B cell (primary cell): ENCODE results near the gene HIPK2. TPM values are rescaled to one million over a fixed set of nuclear protein-coding genes. Genes with fewer than 3 reads are reported as not detected.

ENCODE experiments used
- ATAC-seq: fragments of 200-7000 bp; cut with Tn5 transposase; one replicate; pipeline ENCODE4 v1.10.0; 2021; ENCODE audit warnings: low read depth, mild to moderate bottlenecking, moderate number of reproducible peaks, moderate library complexity
- CTCF ChIA-PET: fragments of 350-600 bp; sonication (Branson Sonifier 250); formaldehyde crosslinking; loops from one replicate; lab custom pipeline; 2021; ENCODE audit warnings: antibody characterized with exemption, inconsistent platforms; lab: Charles Lee
- POLR2A ChIA-PET: fragments of 350-600 bp; sonication (Branson Sonifier 250); formaldehyde crosslinking; loops from one replicate; lab custom pipeline; 2021; ENCODE audit warnings: antibody characterized with exemption; lab: Charles Lee
- DNase-seq: peaks from one replicate; pipeline ENCODE4 v3.0.0; 2013
- H2AFZ ChIP-seq: 2 replicates; pipeline ENCODE4 v1.6.1; 2012; ENCODE audit warnings: mild to moderate bottlenecking, low read depth, low read length; ENCODE audit not compliant: insufficient read depth, poor library complexity, severe bottlenecking
- H3K27ac ChIP-seq, 2 donors: 1 replicate in 1 of 2; 2 replicates in 1 of 2; pipeline ENCODE4 v1.5.1; 2012 to 2013; ENCODE audit warnings: low read length in 2 of 2, mild to moderate bottlenecking in 2 of 2, moderate library complexity in 1 of 2
- H3K27me3 ChIP-seq, 4 experiments: fragments of 200-600 bp in 1 of 4; sonication (generic) in 1 of 4; replicated peaks in 1 of 4; 1 replicate in 2 of 4; 2 replicates in 2 of 4; pipeline versions ENCODE4 v1.6.1 to v1.7.0; 2013 to 2016; ENCODE audit warnings: low read length in 3 of 4, mild to moderate bottlenecking in 2 of 4, mixed read lengths in 1 of 4, moderate library complexity in 1 of 4; ENCODE audit not compliant: insufficient read depth in 4 of 4, control insufficient read depth in 3 of 4; ENCODE audit errors: control extremely low read depth in 1 of 4
- H3K36me3 ChIP-seq, 2 experiments: replicated peaks in 1 of 2; 1 replicate in 1 of 2; 2 replicates in 1 of 2; pipeline versions ENCODE4 v1.6.1 to v1.7.1; 2013; ENCODE audit warnings: low read length in 1 of 2; ENCODE audit not compliant: insufficient read depth in 2 of 2, control insufficient read depth in 1 of 2; ENCODE audit errors: control extremely low read depth in 1 of 2, extremely low read depth in 1 of 2
- H3K4me1 ChIP-seq, 2 donors: fragments of 200-600 bp in 1 of 2; sonication (generic) in 1 of 2; 1 replicate in 1 of 2; 2 replicates in 1 of 2; pipeline versions ENCODE4 v1.5.1 to v1.6.1; 2013 to 2017; ENCODE audit warnings: low read length in 2 of 2; ENCODE audit not compliant: control insufficient read depth in 2 of 2, insufficient read depth in 2 of 2
- H3K4me2 ChIP-seq: replicated peaks from 2 replicates; pipeline ENCODE3; 2012; ENCODE audit warnings: mild to moderate bottlenecking, low read depth, low read length; ENCODE audit not compliant: poor library complexity, severe bottlenecking
- H3K4me3 ChIP-seq, 5 experiments: fragments of 200-600 bp in 1 of 5; sonication (generic) in 1 of 5; 1 replicate in 3 of 5; 2 replicates in 2 of 5; pipeline versions ENCODE4 v1.5.1 to v1.7.0; 2011 to 2016; ENCODE audit warnings: low read length in 4 of 5, mild to moderate bottlenecking in 4 of 5, low read depth in 2 of 5, control low read depth in 1 of 5, moderate library complexity in 1 of 5; ENCODE audit not compliant: insufficient read depth in 1 of 5; ENCODE audit errors: control extremely low read depth in 1 of 5, extremely low read depth in 1 of 5
- H3K79me2 ChIP-seq: fragments of 200-600 bp; sonication (generic); one replicate; pipeline ENCODE4 v1.6.0; 2016; ENCODE audit warnings: low read length; ENCODE audit not compliant: control insufficient read depth, insufficient read depth
- H3K9ac ChIP-seq: fragments of 200-600 bp; sonication (generic); 2 replicates; pipeline ENCODE4 v1.6.1; 2017; ENCODE audit warnings: mild to moderate bottlenecking, low read length, moderate library complexity
- H3K9me3 ChIP-seq, 3 donors: one replicate each; pipeline versions ENCODE4 v1.6.1 to v1.7.1; 2013; ENCODE audit warnings: low read length in 2 of 3; ENCODE audit not compliant: control insufficient read depth in 2 of 3, insufficient read depth in 1 of 3; ENCODE audit errors: control extremely low read depth in 1 of 3
- H4K20me1 ChIP-seq: 2 replicates; pipeline ENCODE4 v1.6.0; 2012; ENCODE audit warnings: mild to moderate bottlenecking, low read length; ENCODE audit not compliant: insufficient read depth, control insufficient read depth, poor library complexity, severe bottlenecking
- H3K27ac Mint-ChIP-seq: one replicate; pipeline ENCODE4 v1.8.0; 2021; ENCODE audit warnings: mixed read lengths
- H3K27me3 Mint-ChIP-seq: one replicate; pipeline ENCODE4 v1.8.0; 2021; ENCODE audit warnings: mixed read lengths
- H3K4me1 Mint-ChIP-seq: one replicate; pipeline ENCODE4 v1.8.0; 2021; ENCODE audit warnings: mixed read lengths
- H3K4me3 Mint-ChIP-seq: one replicate; pipeline ENCODE4 v1.8.0; 2021; ENCODE audit warnings: mixed read lengths
- H3K9me3 Mint-ChIP-seq: one replicate; pipeline ENCODE4 v1.8.0; 2022; ENCODE audit warnings: mixed read lengths; ENCODE audit not compliant: insufficient read depth
- CTCF ChIP-seq: fragments of 200-600 bp; IDR thresholded peaks from one replicate; pipeline ENCODE4 v1.8.0; 2022; ENCODE audit warnings: antibody characterized with exemption, mild to moderate bottlenecking
- EZH2 ChIP-seq: IDR thresholded peaks from 2 replicates; pipeline ENCODE4 v1.6.1; 2012; ENCODE audit warnings: borderline replicate concordance, low read depth, mild to moderate bottlenecking, moderate library complexity, low read length; ENCODE audit not compliant: insufficient read depth, poor library complexity, severe bottlenecking
- whole genome bisulfite sequencing: methylation state at CpG from one replicate; pipeline ENCODE4 v1.1.5; 2013; ENCODE audit warnings: missing lambda C conversion rate; ENCODE audit not compliant: insufficient coverage; 5-methylcytosine and 5-hydroxymethylcytosine counted together
- intact Hi-C: fragments of 100-400 bp; cut with micrococcal nuclease; formaldehyde crosslinking; loops from one replicate; pipeline ENCODE4 v1.10.0; 2022
- polyA plus RNA-seq: library from polyadenylated mRNA; depleted of rRNA; stranded (reverse); fragments of >200 nt; gene quantifications from 2 replicates; pipeline ENCODE4 v1.2.3, GENCODE V29; 2012
- total RNA-seq, 2 donors: library from RNA; stranded (reverse); fragments of 120-200 nt in 1 of 2; gene quantifications; 1 replicate in 1 of 2; 2 replicates in 1 of 2; pipeline versions ENCODE4 v1.2.3 to v1.2.4, GENCODE V29; 2013 to 2022

Gene HIPK2
- total and polyA plus RNA-seq, 2 donors (not counting 1 experiment from before 2014, with no cell fraction given) = 6.8 to 58.2 TPM

GRCh38 chr7:139585042-139585441 is 192.8 kb downstream of the HIPK2 start:
- Mint-ChIP-seq H3K4me3 (no peak overlapping the region), H3K27me3 (no peaks in the 10 kb centered on the region), H3K4me1 (no peaks in the 10 kb centered on the region), H3K27ac (no peak overlapping the region), H3K9me3 (no peaks in the 10 kb centered on the region)
- Histone ChIP-seq H3K27ac (no peak overlapping the region), H3K4me2 (no peak overlapping the region), H3K9ac (no peak overlapping the region), H3K4me1 (no peaks in the 10 kb centered on the region), H3K27me3 (no peaks in the 10 kb centered on the region), H3K36me3 (peaks cover 2 to 20% of the 10 kb centered on the region in 2 experiments), H4K20me1 (no peaks in the 10 kb centered on the region), H3K9me3 (peaks cover 0 to 3% (median 0%) of the 10 kb centered on the region in 3 donors), H3K79me2 (no peaks in the 10 kb centered on the region), H2AFZ (no peak overlapping the region), H3K4me3 (no peak overlapping the region)
- ATAC-seq (no peak), DNase-seq (no peak)
- CTCF ChIA-PET = no interaction called here
- 76% methylated on average over 5 of the region's 5 CpGs for WGBS
- intact Hi-C loops = no loop called here
- TF ChIP-seq EZH2 (no peak), CTCF (no peak)
- POLR2A ChIA-PET = no interaction called here

- Histone ChIP-seq H3K4me1 (no peaks in the 10 kb centered on the region), H3K9me3 (peaks cover 0 to 3% (median 0%) of the 10 kb centered on the region in 3 donors), H3K27ac (no peak overlapping the region), H3K79me2 (no peaks in the 10 kb centered on the region), H2AFZ (no peak overlapping the region), H3K9ac (no peak overlapping the region), H3K27me3 (no peaks in the 10 kb centered on the region), H3K4me3 (no peak overlapping the region), H3K36me3 (peaks cover 2 to 20% of the 10 kb centered on the region in 2 experiments), H3K4me2 (no peak overlapping the region), H4K20me1 (no peaks in the 10 kb centered on the region)
- H3K27ac Mint-ChIP-seq = no peak overlapping the region
- no peak for TF ChIP-seq EZH2
- TF ChIP-seq CTCF = no peak
- no peak overlapping the region for H3K4me3 Mint-ChIP-seq
- 87% methylated on average over 14 of the region's 15 CpGs for WGBS
- ATAC-seq (no peak), DNase-seq (no peak)
- no peaks in the 10 kb centered on the region for H3K27me3 Mint-ChIP-seq
- CTCF ChIA-PET = no interaction called here
- no peaks in the 10 kb centered on the region for H3K4me1 Mint-ChIP-seq
- intact Hi-C loops = no loop called here
- POLR2A ChIA-PET = no interaction called here
- no peaks in the 10 kb centered on the region for H3K9me3 Mint-ChIP-seq
Observed at GRCh38 chr7:139583826-139584553, 193.8 kb downstream of the HIPK2 start.
